IMR-90 (cell line): ENCODE results near the gene HDDC2. TPM values are rescaled to one million over a fixed set of nuclear protein-coding genes. Genes with fewer than 3 reads are reported as not detected.

Source experiments
- ATAC-seq: fragments of 200-7000 bp; cut with Tn5 transposase; 2 replicates; pipeline ENCODE4 v1.9.1; 2020; ENCODE audit warnings: low read depth, mild to moderate bottlenecking, moderate library complexity
- BruUV-seq: library from RNA; stranded (reverse); fragments of 400-500 nt; replicated peaks from 2 replicates; lab custom pipeline; 2021; lab: Mats Ljungman, UMichigan
- CTCF ChIA-PET: fragments of 300-600 bp; formaldehyde crosslinking; extraction: SDS; loops from one replicate; lab custom pipeline; 2021; ENCODE audit warnings: antibody characterized with exemption; lab: Yijun Ruan, JAX
- POLR2A ChIA-PET: fragments of 300-600 bp; sonication (Branson Sonifier 250); formaldehyde crosslinking; loops from one replicate; lab custom pipeline; 2022; ENCODE audit warnings: antibody characterized with exemption; ENCODE audit not compliant: unreplicated experiment; lab: Charles Lee
- DNase-seq: peaks from one replicate; pipeline ENCODE4 v3.0.0; 2013
- H2AFZ ChIP-seq: replicated peaks from 2 replicates; pipeline ENCODE3; 2013; ENCODE audit warnings: low read length, mild to moderate bottlenecking; ENCODE audit not compliant: poor library complexity
- H2AK5ac ChIP-seq: 2 replicates; pipeline ENCODE4 v1.6.1; 2013; ENCODE audit warnings: low read depth, low read length, inconsistent platforms
- H2AK9ac ChIP-seq: replicated peaks from 2 replicates; pipeline ENCODE3; 2013; ENCODE audit warnings: mild to moderate bottlenecking, low read depth, low read length, moderate library complexity; ENCODE audit not compliant: poor library complexity
- H2BK120ac ChIP-seq: 2 replicates; pipeline ENCODE4 v1.6.1; 2013; ENCODE audit warnings: low read depth, low read length, inconsistent platforms
- H2BK15ac ChIP-seq: 3 replicates; pipeline ENCODE4 v1.6.1; 2013; ENCODE audit warnings: low read depth, low read length, inconsistent platforms
- H2BK20ac ChIP-seq: 2 replicates; pipeline ENCODE4 v1.6.1; 2013; ENCODE audit warnings: low read depth, mild to moderate bottlenecking, inconsistent platforms, low read length, moderate library complexity
- H2BK5ac ChIP-seq: 2 replicates; pipeline ENCODE4 v1.6.1; 2013; ENCODE audit warnings: mild to moderate bottlenecking, low read depth, low read length, inconsistent platforms; ENCODE audit not compliant: poor library complexity, severe bottlenecking
- H3K14ac ChIP-seq: replicated peaks from 2 replicates; pipeline ENCODE4 v1.6.1; 2013; ENCODE audit warnings: low read depth, low read length, inconsistent platforms
- H3K18ac ChIP-seq: 2 replicates; pipeline ENCODE4 v1.6.1; 2013; ENCODE audit warnings: low read depth, low read length, control low read depth
- H3K23ac ChIP-seq: 2 replicates; pipeline ENCODE4 v1.6.1; 2013; ENCODE audit warnings: low read depth, low read length, inconsistent platforms
- H3K27ac ChIP-seq: 2 replicates; pipeline ENCODE4 v1.5.1; 2013; ENCODE audit warnings: mild to moderate bottlenecking, control low read depth, low read length; ENCODE audit not compliant: insufficient read depth
- H3K27me3 ChIP-seq: 2 replicates; pipeline ENCODE4 v1.6.1; 2013; ENCODE audit warnings: low read length; ENCODE audit not compliant: control insufficient read depth, insufficient read depth
- H3K36me3 ChIP-seq: 2 replicates; pipeline ENCODE4 v1.6.1; 2013; ENCODE audit warnings: low read length, mixed read lengths; ENCODE audit not compliant: control insufficient read depth, insufficient read depth
- H3K4ac ChIP-seq: 2 replicates; pipeline ENCODE4 v1.6.1; 2013; ENCODE audit warnings: low read depth, low read length, inconsistent platforms
- H3K4me1 ChIP-seq: 2 replicates; pipeline ENCODE4 v1.6.1; 2013; ENCODE audit warnings: low read length, mixed read lengths; ENCODE audit not compliant: control insufficient read depth, insufficient read depth
- H3K4me2 ChIP-seq: 2 replicates; pipeline ENCODE4 v1.6.1; 2013; ENCODE audit warnings: low read depth, mild to moderate bottlenecking, control low read depth, low read length, moderate library complexity
- H3K4me3 ChIP-seq: 2 replicates; pipeline ENCODE4 v1.5.1; 2013; ENCODE audit warnings: low read depth, mild to moderate bottlenecking, control low read depth, low read length, moderate library complexity; ENCODE audit not compliant: insufficient read depth
- H3K56ac ChIP-seq: 2 replicates; pipeline ENCODE4 v1.6.1; 2013; ENCODE audit warnings: low read length, inconsistent platforms; ENCODE audit not compliant: insufficient read depth; ENCODE audit errors: extremely low read depth
- H3K79me1 ChIP-seq, 2 experiments: 2 replicates each; pipeline ENCODE4 v1.6.1; 2013; ENCODE audit warnings: low read length in 2 of 2, inconsistent platforms in 1 of 2, low read depth in 1 of 2
- H3K9ac ChIP-seq: 2 replicates; pipeline ENCODE4 v1.6.1; 2013; ENCODE audit warnings: low read depth, low read length, control low read depth
- H3K9me1 ChIP-seq: 2 replicates; pipeline ENCODE4 v1.6.1; 2013; ENCODE audit warnings: low read length, inconsistent platforms; ENCODE audit not compliant: insufficient read depth
- H3K9me3 ChIP-seq: 2 replicates; pipeline ENCODE4 v1.6.1; 2013; ENCODE audit warnings: low read length; ENCODE audit not compliant: control insufficient read depth, insufficient read depth
- H4K20me1 ChIP-seq: 2 replicates; pipeline ENCODE4 v1.6.1; 2013; ENCODE audit warnings: low read length, inconsistent platforms; ENCODE audit not compliant: insufficient read depth
- H4K5ac ChIP-seq: 2 replicates; pipeline ENCODE4 v1.6.1; 2013; ENCODE audit warnings: mild to moderate bottlenecking, low read depth, low read length, control low read depth
- H4K8ac ChIP-seq, 2 experiments: 2 replicates each; pipeline ENCODE4 v1.6.1; 2013; ENCODE audit warnings: low read depth in 2 of 2, low read length in 2 of 2, control low read depth in 1 of 2, inconsistent platforms in 1 of 2
- H4K91ac ChIP-seq: 2 replicates; pipeline ENCODE4 v1.6.1; 2013; ENCODE audit warnings: low read depth, low read length, inconsistent platforms; ENCODE audit not compliant: insufficient read depth
- BHLHE40 ChIP-seq: fragments of 150-350 bp; IDR thresholded peaks from 2 replicates; pipeline ENCODE4 v1.6.1; 2016; ENCODE audit warnings: mild to moderate bottlenecking, low read depth, low read length
- CEBPB ChIP-seq: IDR thresholded peaks from 2 replicates; pipeline ENCODE4 v1.6.1; 2012; ENCODE audit warnings: low read depth, low read length, improper control_type of control experiment
- FOS ChIP-seq: fragments of 150-350 bp; IDR thresholded peaks from 2 replicates; pipeline ENCODE4 v1.6.1; 2016; ENCODE audit warnings: low read depth, low read length
- RAD21 ChIP-seq: IDR thresholded peaks from 2 replicates; pipeline ENCODE4 v1.6.1; 2012; ENCODE audit warnings: low read length, improper control_type of control experiment
- WGBS, 2 experiments: methylation state at CpG; one replicate each; pipeline versions ENCODE4 v1.1.5 to v1.1.7; 2013; ENCODE audit warnings: missing lambda C conversion rate in 2 of 2; ENCODE audit not compliant: insufficient read length in 1 of 2; ENCODE audit errors: extremely low coverage in 2 of 2; 5-methylcytosine and 5-hydroxymethylcytosine counted together
- dilution Hi-C: fragments of 300-500 bp; cut with HindIII; formaldehyde crosslinking; loops from one replicate; pipeline ENCODE4 v1.14.3; 2018; ENCODE audit warnings: low sequenced_read_pairs; ENCODE audit not compliant: unreplicated experiment
- in situ Hi-C: fragments of 300-500 bp; cut with MboI; formaldehyde crosslinking; loops from 3 replicates; pipeline ENCODE4 v1.14.3; 2019; ENCODE audit warnings: low sequenced_read_pairs, inconsistent platforms, mixed read lengths
- intact Hi-C: fragments of 100-400 bp; cut with micrococcal nuclease; formaldehyde crosslinking; loops from 2 replicates; pipeline ENCODE4 v1.10.0; 2022
- polyA plus RNA-seq, 3 experiments: library from polyadenylated mRNA; depleted of rRNA; stranded (reverse); fragments of >200 nt; gene quantifications; 2 replicates each; pipeline ENCODE4 v1.2.3, GENCODE V29; 2012; ENCODE audit warnings: low replicate concordance in 1 of 3
- total RNA-seq: library from RNA; depleted of rRNA; stranded (reverse); fragments of >200 nt; gene quantifications from 2 replicates; pipeline ENCODE4 v1.2.3, GENCODE V29; 2012
- TF ChIP-seq, protein P1 (sequence below): fragments of 150-350 bp; IDR thresholded peaks from 2 replicates; pipeline ENCODE4 v1.6.1; 2016; ENCODE audit warnings: low read depth, mild to moderate bottlenecking, low read length, moderate library complexity, borderline replicate concordance
- TF ChIP-seq, protein P2 (sequence below): conservative IDR thresholded peaks from 2 replicates; pipeline ENCODE4 v1.5.1; 2012; ENCODE audit warnings: mild to moderate bottlenecking, low read depth, low read length, improper control_type of control experiment

Gene HDDC2
- total and polyA plus RNA-seq, 2 of the 4 experiments (the other 2 are of a cell fraction), result 40.9 to 68.6 TPM

DNA sequence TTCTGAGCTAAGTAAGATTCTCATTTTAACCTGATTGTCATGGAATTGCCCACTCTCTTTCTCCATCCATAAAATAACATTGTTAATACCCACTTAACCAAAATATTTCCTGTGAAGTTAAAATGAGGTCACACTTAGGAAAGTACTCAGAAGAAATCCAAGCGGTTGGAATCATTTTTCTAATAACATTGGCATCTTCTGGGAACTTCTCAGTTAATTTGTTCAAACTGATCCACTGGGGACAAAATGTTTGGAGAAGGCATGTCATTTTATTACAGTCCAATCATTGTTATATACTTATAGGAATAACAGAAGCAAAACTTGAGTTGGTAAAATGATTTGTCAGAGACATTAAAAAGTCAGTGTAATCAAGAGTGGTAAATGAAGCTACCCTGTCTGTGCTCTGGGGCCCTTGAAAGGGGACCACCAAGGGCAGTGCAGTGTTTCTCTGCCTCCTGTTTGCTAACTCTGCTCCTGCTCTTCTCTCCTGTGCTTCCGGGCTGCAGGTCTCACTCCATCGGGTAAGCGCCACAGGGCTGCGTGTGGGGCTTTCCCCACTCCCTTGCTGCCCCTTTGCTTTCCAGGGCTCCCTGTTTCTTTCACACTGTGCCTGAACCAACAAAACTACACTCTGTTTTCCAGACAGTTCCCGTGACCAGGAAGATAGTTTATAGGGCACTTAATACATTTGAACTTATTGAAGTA, 50.1 kb downstream of the HDDC2 start:
- DNase-seq, result no peak
- H3K27ac ChIP-seq, result peak overlapping the region; percentile 39; the same call in 1 of the 2 replicates

More for the DNA sequence above, 50.1 kb downstream of the HDDC2 start:
- dilution Hi-C loops, result no loop called here
- peak; percentile 67 for ATAC-seq
- peak overlapping the region; percentile 24; the same call in 2 of the 3 replicates for H2BK15ac ChIP-seq
- peak overlapping the region; percentile 1; the same call in 1 of the 2 replicates for H2BK20ac ChIP-seq
- POLR2A ChIA-PET, result interaction anchor here (0.6 kb wide), 1 partner anchor 29 kb away, joined by 4 read pairs; no protein-coding TSS in a partner anchor
- in situ Hi-C loops, result no loop called here
- peak overlapping the region; percentile 53 to 82 for H4K8ac ChIP-seq
- TF ChIP-seq FOS (no peak), RAD21 (no peak), CEBPB (no peak), BHLHE40 (no peak)
- TF ChIP-seq, protein P1, sequence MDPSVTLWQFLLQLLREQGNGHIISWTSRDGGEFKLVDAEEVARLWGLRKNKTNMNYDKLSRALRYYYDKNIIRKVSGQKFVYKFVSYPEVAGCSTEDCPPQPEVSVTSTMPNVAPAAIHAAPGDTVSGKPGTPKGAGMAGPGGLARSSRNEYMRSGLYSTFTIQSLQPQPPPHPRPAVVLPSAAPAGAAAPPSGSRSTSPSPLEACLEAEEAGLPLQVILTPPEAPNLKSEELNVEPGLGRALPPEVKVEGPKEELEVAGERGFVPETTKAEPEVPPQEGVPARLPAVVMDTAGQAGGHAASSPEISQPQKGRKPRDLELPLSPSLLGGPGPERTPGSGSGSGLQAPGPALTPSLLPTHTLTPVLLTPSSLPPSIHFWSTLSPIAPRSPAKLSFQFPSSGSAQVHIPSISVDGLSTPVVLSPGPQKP, result no peak
- TF ChIP-seq, protein P2, sequence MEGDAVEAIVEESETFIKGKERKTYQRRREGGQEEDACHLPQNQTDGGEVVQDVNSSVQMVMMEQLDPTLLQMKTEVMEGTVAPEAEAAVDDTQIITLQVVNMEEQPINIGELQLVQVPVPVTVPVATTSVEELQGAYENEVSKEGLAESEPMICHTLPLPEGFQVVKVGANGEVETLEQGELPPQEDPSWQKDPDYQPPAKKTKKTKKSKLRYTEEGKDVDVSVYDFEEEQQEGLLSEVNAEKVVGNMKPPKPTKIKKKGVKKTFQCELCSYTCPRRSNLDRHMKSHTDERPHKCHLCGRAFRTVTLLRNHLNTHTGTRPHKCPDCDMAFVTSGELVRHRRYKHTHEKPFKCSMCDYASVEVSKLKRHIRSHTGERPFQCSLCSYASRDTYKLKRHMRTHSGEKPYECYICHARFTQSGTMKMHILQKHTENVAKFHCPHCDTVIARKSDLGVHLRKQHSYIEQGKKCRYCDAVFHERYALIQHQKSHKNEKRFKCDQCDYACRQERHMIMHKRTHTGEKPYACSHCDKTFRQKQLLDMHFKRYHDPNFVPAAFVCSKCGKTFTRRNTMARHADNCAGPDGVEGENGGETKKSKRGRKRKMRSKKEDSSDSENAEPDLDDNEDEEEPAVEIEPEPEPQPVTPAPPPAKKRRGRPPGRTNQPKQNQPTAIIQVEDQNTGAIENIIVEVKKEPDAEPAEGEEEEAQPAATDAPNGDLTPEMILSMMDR, result no peak
- H2AK9ac ChIP-seq, result no peak overlapping the region
- H3K56ac ChIP-seq, result no peak overlapping the region
- BruUV-seq, result no TSS peak
- 0 out of 2 replicates have a peak overlapping the region, but pooled peaks have one; percentile 5 for H3K14ac ChIP-seq
- no peaks in the 10 kb centered on the region for H3K27me3 ChIP-seq
- H3K4me3 ChIP-seq, result no peak overlapping the region
- peak overlapping the region; percentile 73; the same call in 1 of the 2 replicates for H3K9ac ChIP-seq
- CTCF ChIA-PET, result no interaction called here
- no peaks in the 10 kb centered on the region for H4K20me1 ChIP-seq
- no CpG with 5 or more reads among the region's 6 CpGs for WGBS, 2 experiments
- H3K23ac ChIP-seq, result peak overlapping the region; percentile 22; the same call in 1 of the 2 replicates
- no peaks in the 10 kb centered on the region for H3K9me3 ChIP-seq
- peak overlapping the region; percentile 19 for H3K18ac ChIP-seq
- H3K79me1 ChIP-seq, result no peaks in the 10 kb centered on the region
- peak overlapping the region; percentile 37 for H3K4me2 ChIP-seq
- no peak overlapping the region for H2AK5ac ChIP-seq
- intact Hi-C loops, result loop anchor here (5.0 kb wide), 1 partner anchor 49 kb away; no protein-coding TSS in a partner anchor
- peak overlapping the region; percentile 99 for H4K5ac ChIP-seq
- H3K4me1 ChIP-seq, result peaks cover 10% of the 10 kb centered on the region
- peak overlapping the region; percentile 74 for H4K91ac ChIP-seq
- H2BK5ac ChIP-seq, result peak overlapping the region; percentile 3
- H2BK120ac ChIP-seq, result peak overlapping the region; percentile 50
- H3K36me3 ChIP-seq, result no peaks in the 10 kb centered on the region
- H3K4ac ChIP-seq, result peak overlapping the region; percentile 17; the same call in 1 of the 2 replicates
- 0 out of 2 replicates have a peak, but pooled peaks cover 3% of the 10 kb centered on the region for H3K9me1 ChIP-seq
- H2AFZ ChIP-seq, result peak overlapping the region; percentile 60
